ENCODE measurements around the gene SHISA7.

DNA sequence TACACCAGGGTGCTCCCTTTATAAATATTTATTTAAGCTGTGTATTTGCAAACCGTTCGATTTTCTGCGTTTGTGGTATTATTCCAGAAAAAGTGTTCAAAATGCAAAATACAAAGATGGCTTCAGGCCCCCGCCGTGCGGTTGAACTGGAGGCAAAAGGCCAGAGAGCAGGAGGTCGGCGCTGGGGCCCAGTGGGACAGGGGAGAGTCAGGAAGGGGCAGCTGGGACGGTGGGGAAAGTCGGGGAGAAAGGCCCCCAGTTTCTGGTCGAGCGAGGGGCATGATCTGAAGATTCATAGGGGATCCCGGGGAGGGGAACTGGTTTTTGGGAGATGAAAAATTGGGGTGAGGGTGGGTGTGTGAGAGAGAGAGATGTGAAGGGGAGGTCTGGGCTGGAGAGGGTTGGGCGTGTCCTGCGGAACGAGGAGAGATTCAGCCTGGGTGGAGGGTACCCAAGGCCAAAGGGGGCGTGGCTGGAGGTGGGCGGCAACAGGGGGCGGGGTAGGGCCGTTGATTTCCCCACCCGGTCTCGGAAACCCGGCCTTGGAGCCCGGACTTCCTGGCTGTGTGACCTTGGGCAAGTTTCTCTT is 17.7 kb upstream of the SHISA7 start:
- TF ChIP-seq, protein P1, sequence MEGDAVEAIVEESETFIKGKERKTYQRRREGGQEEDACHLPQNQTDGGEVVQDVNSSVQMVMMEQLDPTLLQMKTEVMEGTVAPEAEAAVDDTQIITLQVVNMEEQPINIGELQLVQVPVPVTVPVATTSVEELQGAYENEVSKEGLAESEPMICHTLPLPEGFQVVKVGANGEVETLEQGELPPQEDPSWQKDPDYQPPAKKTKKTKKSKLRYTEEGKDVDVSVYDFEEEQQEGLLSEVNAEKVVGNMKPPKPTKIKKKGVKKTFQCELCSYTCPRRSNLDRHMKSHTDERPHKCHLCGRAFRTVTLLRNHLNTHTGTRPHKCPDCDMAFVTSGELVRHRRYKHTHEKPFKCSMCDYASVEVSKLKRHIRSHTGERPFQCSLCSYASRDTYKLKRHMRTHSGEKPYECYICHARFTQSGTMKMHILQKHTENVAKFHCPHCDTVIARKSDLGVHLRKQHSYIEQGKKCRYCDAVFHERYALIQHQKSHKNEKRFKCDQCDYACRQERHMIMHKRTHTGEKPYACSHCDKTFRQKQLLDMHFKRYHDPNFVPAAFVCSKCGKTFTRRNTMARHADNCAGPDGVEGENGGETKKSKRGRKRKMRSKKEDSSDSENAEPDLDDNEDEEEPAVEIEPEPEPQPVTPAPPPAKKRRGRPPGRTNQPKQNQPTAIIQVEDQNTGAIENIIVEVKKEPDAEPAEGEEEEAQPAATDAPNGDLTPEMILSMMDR (IDR thresholded peaks at IDR 0.05): no peak
- no peak for TF ChIP-seq POLR2A (IDR thresholded peaks at IDR 0.05)

Measured in uterus (tissue), 2 donors.